ENCODE results near the gene GOLGA8A. TPM values are rescaled to one million over a fixed set of nuclear protein-coding genes. Genes with fewer than 3 reads are reported as not detected.

Gene GOLGA8A
- total RNA-seq: 100 to 1,000 TPM in 3 of 4 donors, 10 to 100 TPM in 1; 94.6 to 167 (median 154) TPM

- peak; percentile 82 to 83 for DNase-seq
- peak within 1 kb of the TSS in 2 of 3 donors; percentile 26 to 61 for H3K27ac ChIP-seq
- intact Hi-C loops (cut with DNase I): no loop called here
Measured at GRCh38 chr15:34437687-34438086, at the start of gene GOLGA8A. Gene GOLGA8A (minus strand): TSS chr15:34437808. CDS start chr15:34389691, 48,117 bp downstream.

GRCh38 chr15:34483644-34484043 lies 46.0 kb upstream of the GOLGA8A start:
- no peaks in the 10 kb centered on the region for H3K9me3 ChIP-seq
- no peak overlapping the region for H3K27ac ChIP-seq
- TF ChIP-seq CTCF (IDR thresholded peaks at IDR 0.05) (no peak), POLR2A (IDR thresholded peaks at IDR 0.05) (no peak)
- intact Hi-C loops (cut with DNase I): no loop called here
- H3K4me1 ChIP-seq: no peaks in the 10 kb centered on the region
- H3K4me3 ChIP-seq (replicated peaks in 1 of 3): no peak overlapping the region
- no peak for DNase-seq
- no peaks in the 10 kb centered on the region for H3K27me3 ChIP-seq
- 86 to 89% methylated on average over 3 of the region's 3 CpGs for WGBS, 2 donors
- H3K36me3 ChIP-seq: no peaks in the 10 kb centered on the region

More at GRCh38 chr15:34437687-34438086, at the start of gene GOLGA8A:
- Histone ChIP-seq H3K4me3 (replicated peaks in 1 of 3) (peak within 1 kb of the TSS; percentile 18 to 55 (median 43)), H3K9me3 (no peaks in the 10 kb centered on the region), H3K4me1 (peaks cover 4 to 7% of the 10 kb centered on the region in 2 donors), H3K27me3 (no peaks in the 10 kb centered on the region), H3K36me3 (no peaks in the 10 kb centered on the region)
- WGBS, 2 donors: 0 to 8% methylated on average over 8 to 9 of the region's 33 CpGs
- no peak for TF ChIP-seq CTCF (IDR thresholded peaks at IDR 0.05)
- peak in 1 of 2 donors; percentile 57 for TF ChIP-seq POLR2A (IDR thresholded peaks at IDR 0.05)

- intact Hi-C loops (cut with DNase I): no loop called here
- 94 to 95% methylated on average over 3 of the region's 3 CpGs for WGBS, 2 donors
- Histone ChIP-seq H3K4me3 (replicated peaks in 1 of 3) (no peak overlapping the region), H3K4me1 (no peaks in the 10 kb centered on the region), H3K27ac (no peak overlapping the region), H3K36me3 (no peaks in the 10 kb centered on the region), H3K27me3 (no peaks in the 10 kb centered on the region), H3K9me3 (no peaks in the 10 kb centered on the region)
- no peak for TF ChIP-seq POLR2A (IDR thresholded peaks at IDR 0.05)
- TF ChIP-seq CTCF (IDR thresholded peaks at IDR 0.05): no peak
- DNase-seq: no peak
Measured at GRCh38 chr15:34481370-34481769, 43.8 kb upstream of the GOLGA8A start.

GRCh38 chr15:34473840-34474239 lies 36.2 kb upstream of the GOLGA8A start:
- no peaks in the 10 kb centered on the region for H3K36me3 ChIP-seq
- whole genome bisulfite sequencing, 2 donors: 72 to 76% methylated on average over 1 of the region's 1 CpG
- H3K9me3 ChIP-seq: no peaks in the 10 kb centered on the region
- intact Hi-C loops (cut with DNase I): no loop called here
- no peak overlapping the region for H3K4me3 ChIP-seq (replicated peaks in 1 of 3)
- no peaks in the 10 kb centered on the region for H3K27me3 ChIP-seq
- DNase-seq: no peak
- no peaks in the 10 kb centered on the region for H3K4me1 ChIP-seq
- TF ChIP-seq POLR2A (IDR thresholded peaks at IDR 0.05): no peak
- no peak for TF ChIP-seq CTCF (IDR thresholded peaks at IDR 0.05)
- H3K27ac ChIP-seq: no peak overlapping the region

GRCh38 chr15:34472947-34473346 lies 35.3 kb upstream of the GOLGA8A start:
- Histone ChIP-seq H3K27me3 (no peaks in the 10 kb centered on the region), H3K36me3 (no peaks in the 10 kb centered on the region), H3K9me3 (no peaks in the 10 kb centered on the region), H3K27ac (no peak overlapping the region), H3K4me3 (replicated peaks in 1 of 3) (no peak overlapping the region), H3K4me1 (no peaks in the 10 kb centered on the region)
- TF ChIP-seq POLR2A (IDR thresholded peaks at IDR 0.05) (no peak), CTCF (IDR thresholded peaks at IDR 0.05) (no peak)
- intact Hi-C loops (cut with DNase I): no loop called here
- WGBS, 2 donors: 74 to 84% methylated on average over 2 of the region's 2 CpGs
- DNase-seq: no peak
